Skin epidermis (tissue), 12 donors: ENCODE data around the gene RNF151.

ENCODE experiments used
- H3K27ac ChIP-seq, 21 experiments: fragments of 200-600 bp; sonication (generic) in 11 of 21; one replicate each; pipeline ENCODE4 v1.5.0; 2020; ENCODE audit warnings: mild to moderate bottlenecking in 3 of 21, inconsistent platforms in 2 of 21, moderate library complexity in 2 of 21
- H3K4me3 ChIP-seq, 7 experiments: fragments of 200-600 bp; sonication (generic) in 2 of 7; one replicate each; pipeline ENCODE4 v1.5.0; 2020; ENCODE audit warnings: inconsistent platforms in 2 of 7, mild to moderate bottlenecking in 2 of 7, moderate library complexity in 1 of 7

Gene RNF151

DNA sequence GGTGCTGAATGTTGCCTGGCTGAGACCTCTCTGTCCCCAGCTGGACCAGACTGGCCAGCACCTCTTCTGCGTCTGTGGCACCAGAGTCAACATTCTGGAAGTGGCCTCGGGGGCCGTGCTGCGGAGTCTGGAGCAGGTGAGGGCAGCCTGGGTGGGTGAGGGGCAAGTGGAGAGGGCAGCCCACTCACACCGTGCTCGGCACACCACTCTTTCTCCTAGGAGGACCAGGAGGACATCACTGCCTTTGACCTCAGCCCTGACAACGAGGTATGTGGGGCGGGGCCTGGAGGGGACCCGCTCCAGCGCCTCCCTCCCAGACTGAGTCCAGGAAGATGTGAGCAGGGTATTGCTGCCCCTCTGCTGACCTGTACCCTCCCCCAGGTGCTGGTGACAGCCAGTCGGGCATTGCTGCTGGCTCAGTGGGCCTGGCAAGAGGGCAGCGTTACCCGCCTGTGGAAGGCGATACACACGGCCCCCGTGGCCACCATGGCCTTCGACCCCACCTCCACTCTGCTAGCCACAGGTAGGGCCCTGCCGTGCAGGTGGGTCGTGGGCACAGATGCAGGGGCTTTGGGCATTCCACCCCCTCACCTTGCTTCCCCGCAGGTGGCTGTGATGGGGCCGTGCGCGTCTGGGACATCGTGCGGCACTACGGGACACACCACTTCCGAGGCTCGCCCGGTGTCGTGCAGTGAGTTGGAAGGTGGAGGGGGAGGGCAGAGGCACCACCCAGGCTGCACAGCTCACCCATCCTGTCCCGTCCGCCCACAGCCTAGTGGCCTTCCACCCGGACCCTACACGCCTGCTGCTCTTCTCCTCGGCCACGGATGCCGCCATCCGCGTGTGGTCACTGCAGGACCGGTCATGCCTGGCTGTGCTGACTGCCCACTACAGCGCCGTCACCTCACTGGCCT lies 7.8 kb downstream of the RNF151 start:
- no peak overlapping the region for H3K27ac ChIP-seq

DNA sequence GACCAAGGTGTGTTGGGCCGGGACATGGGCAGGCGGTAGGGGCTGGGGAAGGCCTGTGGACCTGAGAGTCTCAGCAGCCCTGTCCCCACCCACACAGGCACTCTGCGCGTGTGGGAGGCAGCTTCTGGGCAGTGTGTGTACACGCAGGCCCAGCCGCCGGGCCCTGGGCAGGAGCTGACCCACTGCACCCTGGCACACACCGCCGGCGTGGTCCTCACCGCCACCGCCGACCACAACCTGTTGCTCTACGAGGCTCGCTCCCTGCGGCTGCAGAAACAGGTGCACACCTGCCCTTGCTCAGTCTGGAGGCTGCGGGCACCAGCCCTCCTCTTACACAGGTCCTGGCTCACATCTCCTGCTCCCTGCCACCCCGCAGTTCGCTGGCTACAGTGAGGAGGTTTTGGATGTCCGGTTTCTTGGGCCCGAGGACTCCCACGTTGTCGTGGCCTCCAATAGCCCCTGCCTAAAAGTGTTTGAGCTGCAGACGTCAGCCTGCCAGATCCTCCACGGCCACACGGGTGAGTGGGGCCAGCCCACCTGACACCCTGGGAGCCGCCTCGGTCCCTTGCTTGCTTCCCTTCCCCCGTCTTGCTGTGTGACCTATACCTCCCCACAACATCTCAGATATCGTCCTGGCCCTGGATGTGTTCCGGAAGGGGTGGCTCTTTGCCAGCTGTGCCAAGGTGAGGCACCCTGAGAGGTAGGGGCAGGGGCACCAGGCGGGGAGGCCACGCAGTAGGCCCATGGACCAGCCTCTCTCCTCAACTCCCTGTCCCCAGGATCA lies 9.0 kb downstream of the RNF151 start:
- H3K27ac ChIP-seq = no peak overlapping the region
- H3K4me3 ChIP-seq = no peak overlapping the region

More for the DNA sequence above, 7.8 kb downstream of the RNF151 start:
- H3K4me3 ChIP-seq = no peak overlapping the region

DNA sequence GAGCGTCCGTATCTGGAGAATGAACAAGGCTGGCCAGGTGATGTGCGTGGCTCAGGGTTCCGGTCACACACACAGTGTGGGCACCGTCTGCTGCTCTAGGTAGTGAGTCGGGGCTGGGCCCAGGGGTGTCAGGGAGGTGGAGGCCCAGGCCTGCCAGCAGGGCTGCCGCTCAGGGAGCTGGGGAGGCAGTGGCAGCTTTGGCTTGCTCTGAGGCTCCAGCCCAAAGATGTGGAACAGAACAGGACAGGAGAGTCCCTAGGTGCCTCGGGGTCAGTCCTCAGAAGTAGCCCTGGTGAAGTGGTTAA lies 9.5 kb downstream of the RNF151 start:
- H3K27ac ChIP-seq = no peak overlapping the region
- H3K4me3 ChIP-seq = no peak overlapping the region

DNA sequence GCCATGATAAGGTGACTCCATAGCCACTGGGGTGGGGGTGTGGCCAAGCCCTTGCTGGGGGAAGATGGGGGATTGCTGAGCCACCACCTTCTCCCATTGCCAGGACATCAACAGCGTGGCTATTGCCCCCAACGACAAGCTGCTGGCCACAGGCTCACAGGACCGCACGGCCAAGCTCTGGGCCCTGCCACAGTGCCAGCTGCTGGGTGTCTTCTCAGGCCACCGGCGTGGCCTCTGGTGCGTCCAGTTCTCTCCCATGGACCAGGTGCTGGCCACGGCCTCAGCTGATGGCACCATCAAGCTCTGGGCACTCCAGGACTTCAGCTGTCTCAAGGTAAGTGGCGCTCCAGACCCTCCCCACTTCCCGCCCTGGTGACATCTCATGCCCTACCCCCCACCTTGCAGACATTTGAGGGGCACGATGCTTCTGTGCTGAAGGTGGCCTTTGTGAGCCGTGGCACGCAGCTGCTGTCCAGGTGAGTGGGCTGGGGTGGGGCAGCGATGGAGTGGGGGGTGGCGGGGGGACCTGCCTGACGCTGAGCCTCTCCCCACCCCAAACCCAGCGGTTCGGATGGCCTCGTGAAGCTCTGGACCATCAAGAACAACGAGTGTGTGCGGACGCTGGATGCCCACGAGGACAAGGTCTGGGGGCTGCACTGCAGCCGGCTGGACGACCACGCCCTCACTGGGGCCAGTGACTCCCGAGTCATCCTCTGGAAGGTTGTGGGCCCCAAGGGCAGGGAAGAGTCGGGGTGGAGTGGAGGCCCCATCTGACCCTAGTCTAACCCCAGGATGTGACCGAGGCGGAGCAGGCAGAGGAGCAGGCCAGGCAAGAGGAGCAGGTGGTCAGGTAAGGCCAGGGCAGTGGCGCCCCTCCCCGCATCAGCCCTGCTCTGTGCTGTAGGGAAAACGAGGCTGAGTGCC lies 10.6 kb downstream of the RNF151 start:
- no peak overlapping the region for H3K27ac ChIP-seq
- H3K4me3 ChIP-seq = no peak overlapping the region

DNA sequence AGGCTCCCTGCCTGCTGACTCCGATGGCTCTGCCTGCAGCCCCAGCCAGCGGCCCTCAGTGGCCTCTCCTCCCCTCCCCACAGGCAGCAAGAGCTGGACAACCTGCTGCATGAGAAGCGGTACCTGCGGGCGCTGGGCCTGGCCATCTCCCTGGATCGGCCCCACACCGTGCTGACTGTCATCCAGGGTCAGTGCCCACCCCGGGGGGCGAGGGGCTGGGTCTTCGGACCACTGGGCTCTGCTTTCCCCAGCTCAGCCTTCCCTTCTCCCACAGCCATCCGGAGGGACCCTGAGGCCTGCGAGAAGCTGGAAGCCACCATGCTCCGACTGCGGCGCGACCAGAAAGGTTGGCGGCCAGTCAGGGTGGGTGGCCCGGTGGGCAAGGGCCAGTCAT lies 11.2 kb downstream of the RNF151 start:
- Histone ChIP-seq H3K27ac (no peak overlapping the region), H3K4me3 (no peak overlapping the region)

DNA sequence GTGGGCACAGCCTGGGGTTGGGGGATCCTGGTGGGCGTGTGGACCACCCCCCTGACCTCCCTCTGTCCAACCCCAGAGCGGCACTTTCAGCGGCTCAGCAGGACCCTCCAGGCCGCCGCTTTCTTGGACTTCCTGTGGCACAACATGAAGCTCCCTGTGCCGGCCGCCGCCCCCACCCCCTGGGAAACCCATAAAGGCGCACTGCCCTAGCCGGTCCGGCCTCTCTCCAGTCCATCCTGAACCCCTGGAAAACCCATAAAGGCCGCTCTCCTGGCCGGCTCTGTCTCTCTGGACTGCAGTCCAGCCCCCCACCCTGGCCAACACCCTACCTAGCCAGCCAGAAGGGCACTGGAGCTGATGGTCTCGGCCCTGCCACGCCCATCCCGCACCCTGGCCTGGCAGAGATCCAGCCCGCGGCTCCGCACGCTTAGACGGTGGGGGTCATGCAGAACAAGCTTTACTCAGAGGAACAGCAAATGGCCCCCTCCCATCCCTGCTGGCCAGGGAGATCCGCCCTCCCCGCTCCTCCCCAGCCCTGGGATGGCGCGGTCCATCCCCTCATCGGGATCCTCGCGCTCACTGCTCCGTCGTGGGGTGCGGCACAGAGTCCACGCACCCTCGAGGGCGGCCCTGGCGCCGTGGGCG lies 11.9 kb downstream of the RNF151 start:
- H3K4me3 ChIP-seq = peak overlapping the region in 5 of 7 experiments; percentile 16 to 32 (median 22)
- peak overlapping the region in 8 of 21 experiments; percentile 10 to 80 (median 53) for H3K27ac ChIP-seq

DNA sequence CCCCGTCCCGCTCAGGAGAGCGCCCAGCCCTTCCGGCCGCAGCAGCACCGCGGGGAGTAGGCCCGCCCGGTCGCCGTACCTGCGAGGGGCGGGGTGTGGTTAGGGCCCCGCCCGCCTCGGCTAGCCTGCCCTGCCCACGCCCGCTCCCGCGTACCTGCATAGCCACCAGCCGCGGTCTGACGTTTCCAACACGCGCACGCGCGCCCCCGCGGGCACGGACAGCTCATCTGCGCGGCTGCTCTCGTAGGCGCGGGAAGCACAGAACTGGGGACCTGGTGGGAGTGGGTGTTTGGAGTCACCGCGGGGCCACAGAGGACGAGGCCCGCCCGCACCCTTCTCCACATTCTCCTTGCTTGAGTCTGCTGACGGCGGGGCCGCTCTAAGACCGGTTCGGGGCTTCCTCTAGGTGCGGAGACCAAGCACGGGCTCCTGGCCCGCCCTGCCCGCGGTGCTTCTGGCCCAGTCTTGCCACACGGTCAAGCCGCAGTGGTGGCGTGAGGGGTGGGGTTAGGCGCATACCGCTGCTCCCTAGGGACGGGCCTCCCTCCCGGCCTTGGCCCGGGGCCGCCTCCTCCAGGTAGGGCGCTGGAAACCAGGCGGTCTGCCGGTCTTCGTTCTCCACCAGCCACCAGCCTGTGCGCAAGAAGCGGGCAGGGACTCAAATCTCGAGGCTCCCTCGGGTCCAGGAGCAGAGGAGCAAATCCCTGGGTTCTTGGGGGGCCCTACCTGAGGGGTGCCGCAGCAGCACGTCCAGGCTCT lies 12.8 kb downstream of the RNF151 start:
- H3K4me3 ChIP-seq = peak overlapping the region in 5 of 7 experiments; percentile 16 to 32 (median 22)
- H3K27ac ChIP-seq = peak overlapping the region in 7 of 21 experiments; percentile 10 to 80 (median 56)

DNA sequence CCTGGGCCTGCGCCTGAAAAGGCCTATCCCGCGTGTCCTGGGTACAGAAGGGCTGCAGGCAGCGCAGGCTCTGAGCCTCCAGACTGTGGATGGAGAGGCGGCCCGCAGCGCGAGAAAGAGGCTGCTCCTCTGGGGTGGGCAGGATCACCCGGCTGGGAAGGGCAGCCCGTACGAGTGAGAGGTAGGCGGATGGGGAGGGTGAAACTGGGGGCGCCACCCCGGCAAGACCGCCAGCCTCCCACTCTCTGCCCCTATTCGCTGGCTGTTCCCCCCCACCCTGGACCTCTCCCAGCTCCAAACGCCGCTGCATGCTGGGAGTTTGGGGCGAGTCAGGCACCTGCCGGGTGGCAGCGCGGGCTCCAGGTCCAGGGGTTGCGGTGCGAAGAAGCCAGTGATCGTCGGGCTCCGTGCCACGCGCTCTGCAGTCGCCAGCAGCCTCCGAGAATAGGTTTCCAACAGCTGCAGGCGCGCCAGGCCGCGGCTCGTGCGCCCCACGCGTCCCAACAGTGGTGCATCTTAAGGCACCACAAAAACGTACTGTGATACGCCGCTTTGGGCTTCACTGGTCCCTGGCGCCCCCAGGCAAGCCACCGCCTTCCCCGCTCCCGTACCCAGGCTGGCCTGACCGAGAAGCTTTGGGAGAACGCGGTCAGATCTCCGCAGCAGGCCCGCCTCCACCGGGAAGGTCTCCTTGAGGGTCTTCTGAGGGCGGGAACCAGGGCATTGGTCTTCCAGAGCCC lies 13.5 kb downstream of the RNF151 start:
- H3K27ac ChIP-seq = peak overlapping the region in 1 of 21 experiments; percentile 80
- H3K4me3 ChIP-seq = peak overlapping the region in 1 of 7 experiments; percentile 32

DNA sequence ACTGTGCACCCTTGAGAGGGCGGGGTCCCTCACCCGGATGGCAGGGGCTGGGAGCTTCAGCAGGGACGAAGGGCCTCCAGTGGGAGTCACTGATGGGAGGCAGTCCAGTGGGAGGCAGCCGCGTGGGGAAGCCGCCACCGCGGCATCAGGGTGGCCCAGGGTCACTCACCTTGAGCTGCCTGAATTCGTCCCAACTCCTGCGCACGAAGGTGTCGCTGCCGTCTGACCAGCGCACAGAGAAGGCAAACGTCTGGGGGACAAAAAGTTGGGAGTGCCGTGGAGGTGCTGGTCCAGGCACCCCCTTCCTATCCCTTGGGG lies 14.1 kb downstream of the RNF151 start:
- no peak overlapping the region for H3K4me3 ChIP-seq
- no peak overlapping the region for H3K27ac ChIP-seq

DNA sequence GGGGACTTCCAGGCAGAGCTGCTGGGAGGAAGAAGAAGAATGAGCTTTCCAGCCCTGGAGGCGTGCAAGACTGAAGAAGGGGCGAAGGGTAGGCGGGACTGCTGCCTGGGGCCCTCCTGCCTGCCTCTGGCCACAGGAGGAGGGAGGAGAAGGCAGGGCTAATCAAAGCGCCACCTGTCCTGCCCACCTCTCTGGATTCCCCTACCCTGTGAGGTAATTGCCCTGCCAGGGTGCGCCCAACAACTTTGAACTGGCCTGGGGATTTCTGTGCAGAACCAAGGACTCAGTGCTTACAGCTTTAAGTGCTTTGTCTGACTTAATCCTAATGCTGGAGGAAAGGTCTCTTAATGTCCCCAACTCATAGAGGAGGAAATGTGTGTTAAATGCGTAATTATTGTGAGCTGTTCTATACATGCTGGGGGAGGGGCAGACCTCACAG lies 14.8 kb downstream of the RNF151 start, which contains the start of gene NOXO1:
Gene NOXO1, minus strand, starts transcription at position 72 of the 439 bp plus-strand sequence. CDS start 290 bp downstream, outside the sequence.
- H3K4me3 ChIP-seq = no peak within 1 kb of the TSS
- H3K27ac ChIP-seq = no peak within 1 kb of the TSS

DNA sequence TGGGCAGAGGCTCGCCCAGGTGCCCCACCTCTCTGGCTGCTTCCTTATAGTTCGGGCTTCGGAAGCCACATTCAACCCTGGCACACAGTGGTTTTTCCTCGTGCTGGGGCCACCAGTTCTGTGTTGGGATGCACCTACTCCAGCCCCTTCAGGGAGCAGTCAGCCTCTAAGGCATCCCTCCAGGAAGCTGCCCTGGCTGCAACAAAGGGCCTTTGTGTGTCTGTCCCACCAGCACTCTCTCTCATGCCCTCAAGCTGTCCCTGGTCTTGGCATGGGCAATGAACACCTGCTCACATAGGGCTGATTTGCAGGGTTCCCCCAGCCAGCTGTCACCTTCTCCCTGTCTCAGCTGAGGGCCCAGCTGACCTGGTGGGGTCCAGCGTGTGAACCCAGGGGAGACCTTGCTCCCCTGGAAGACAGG lies 15.4 kb downstream of the RNF151 start:
- Histone ChIP-seq H3K27ac (no peak overlapping the region), H3K4me3 (no peak overlapping the region)

DNA sequence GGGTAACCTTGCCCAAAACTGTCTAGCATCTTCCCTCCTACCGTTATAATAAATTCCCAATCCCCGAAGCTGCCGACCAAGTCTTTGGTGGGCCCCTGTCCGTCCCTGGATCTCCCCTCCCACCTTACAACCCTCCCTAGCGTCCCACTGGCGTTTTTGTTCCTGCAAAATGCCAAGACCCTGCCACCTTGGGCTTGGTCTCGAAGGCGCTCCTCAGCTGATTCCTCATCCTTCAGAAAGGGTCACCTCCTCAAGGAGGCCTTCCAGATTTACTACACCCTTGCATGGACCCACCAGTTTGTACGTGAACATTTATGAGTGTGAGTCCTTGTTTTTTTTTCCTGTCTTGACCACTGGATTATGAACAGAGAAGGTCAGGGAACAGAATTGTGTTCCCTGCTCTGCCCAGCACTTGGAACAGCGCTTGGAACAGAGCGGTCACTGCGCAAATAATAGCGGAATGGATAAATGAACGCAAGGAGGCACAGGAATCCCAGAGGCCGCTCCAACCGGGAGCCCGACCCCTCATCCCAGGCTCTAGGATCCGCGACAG lies 16.4 kb downstream of the RNF151 start:
- H3K27ac ChIP-seq = peak overlapping the region in 15 of 21 experiments; percentile 43 to 89 (median 77)
- H3K4me3 ChIP-seq = peak overlapping the region; percentile 75 to 93 (median 85)

DNA sequence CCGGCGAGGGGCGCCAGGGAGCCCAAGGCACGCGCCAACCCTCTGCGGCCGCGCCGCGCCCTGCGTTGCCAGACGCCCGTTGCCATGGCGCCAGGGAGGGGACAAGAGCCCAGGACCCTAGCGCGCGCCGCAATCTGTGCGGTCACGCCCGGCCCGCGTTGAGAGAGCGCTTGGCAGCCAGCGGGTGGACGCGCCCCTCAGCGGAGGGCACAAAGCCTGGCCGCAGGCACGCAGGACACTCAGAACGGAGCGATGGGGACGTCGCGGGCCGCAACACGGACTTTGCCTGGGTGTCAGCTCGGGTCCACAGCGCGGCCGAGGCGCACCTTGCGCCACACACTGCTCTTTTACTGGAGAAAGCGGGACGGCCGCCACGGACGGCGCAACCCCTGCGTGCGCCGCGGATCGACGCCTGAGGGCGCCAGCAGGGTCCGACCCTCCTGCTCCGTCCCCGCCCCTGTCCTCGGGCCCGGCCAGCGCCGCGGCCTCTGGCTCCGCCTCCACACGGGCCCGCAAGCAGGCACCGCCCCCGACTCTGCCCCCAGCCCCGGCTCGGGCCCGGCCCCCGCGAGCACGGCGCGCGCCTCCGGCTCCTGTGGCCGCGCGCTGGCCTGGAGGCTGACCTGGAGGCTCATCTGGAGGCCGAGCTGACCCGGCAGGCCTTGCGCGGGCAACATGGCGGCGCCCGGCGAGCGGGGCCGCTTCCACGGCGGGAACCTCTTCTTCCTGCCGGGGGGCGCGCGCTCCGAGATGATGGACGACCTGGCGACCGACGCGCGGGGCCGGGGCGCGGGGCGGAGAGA lies 17.1 kb downstream of the RNF151 start, which contains the start of gene GFER:
Gene GFER, plus strand, starts transcription at position 650 of the 803 bp plus-strand sequence. Its CDS starts 26 bp downstream, at position 676.
- H3K4me3 ChIP-seq = peak within 1 kb of the TSS; percentile 75 to 93 (median 85)
- H3K27ac ChIP-seq = peak within 1 kb of the TSS; percentile 42 to 89 (median 76)

DNA sequence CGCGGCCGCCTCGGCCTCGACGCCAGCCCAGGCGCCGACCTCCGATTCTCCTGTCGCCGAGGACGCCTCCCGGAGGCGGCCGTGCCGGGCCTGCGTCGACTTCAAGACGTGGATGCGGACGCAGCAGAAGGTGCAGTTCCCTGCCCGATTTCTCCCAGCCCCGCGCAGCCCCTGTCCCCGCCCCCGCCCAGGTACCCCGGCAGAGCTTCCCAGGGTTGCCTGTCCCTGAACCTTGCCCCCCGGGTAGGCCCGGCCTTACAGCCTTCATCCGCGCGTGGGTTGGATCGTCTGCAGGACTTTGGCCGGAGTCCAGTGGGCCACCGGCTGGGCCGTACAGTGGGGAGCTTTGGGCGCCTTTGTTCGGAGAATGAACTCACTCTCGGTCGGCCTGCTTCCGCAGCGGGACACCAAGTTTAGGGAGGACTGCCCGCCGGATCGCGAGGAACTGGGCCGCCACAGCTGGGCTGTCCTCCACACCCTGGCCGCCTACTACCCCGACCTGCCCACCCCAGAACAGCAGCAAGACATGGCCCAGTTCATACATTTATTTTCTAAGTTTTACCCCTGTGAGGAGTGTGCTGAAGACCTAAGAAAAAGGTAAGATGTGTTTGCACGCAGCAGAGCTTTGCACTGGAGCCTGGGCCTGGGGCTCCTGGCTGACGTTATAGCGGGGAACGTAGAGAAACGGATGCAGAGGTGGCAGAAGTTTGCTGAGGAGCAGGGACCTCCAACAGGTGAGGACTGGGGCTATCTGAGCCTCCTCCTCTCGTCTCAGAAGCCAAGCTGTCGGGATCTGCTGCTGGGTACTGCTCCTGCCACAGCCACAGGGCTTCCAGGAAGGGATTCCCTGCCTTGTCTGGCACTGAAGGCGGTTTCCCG lies 17.9 kb downstream of the RNF151 start:
- peak overlapping the region; percentile 75 to 93 (median 85) for H3K4me3 ChIP-seq
- peak overlapping the region; percentile 42 to 89 (median 76) for H3K27ac ChIP-seq

DNA sequence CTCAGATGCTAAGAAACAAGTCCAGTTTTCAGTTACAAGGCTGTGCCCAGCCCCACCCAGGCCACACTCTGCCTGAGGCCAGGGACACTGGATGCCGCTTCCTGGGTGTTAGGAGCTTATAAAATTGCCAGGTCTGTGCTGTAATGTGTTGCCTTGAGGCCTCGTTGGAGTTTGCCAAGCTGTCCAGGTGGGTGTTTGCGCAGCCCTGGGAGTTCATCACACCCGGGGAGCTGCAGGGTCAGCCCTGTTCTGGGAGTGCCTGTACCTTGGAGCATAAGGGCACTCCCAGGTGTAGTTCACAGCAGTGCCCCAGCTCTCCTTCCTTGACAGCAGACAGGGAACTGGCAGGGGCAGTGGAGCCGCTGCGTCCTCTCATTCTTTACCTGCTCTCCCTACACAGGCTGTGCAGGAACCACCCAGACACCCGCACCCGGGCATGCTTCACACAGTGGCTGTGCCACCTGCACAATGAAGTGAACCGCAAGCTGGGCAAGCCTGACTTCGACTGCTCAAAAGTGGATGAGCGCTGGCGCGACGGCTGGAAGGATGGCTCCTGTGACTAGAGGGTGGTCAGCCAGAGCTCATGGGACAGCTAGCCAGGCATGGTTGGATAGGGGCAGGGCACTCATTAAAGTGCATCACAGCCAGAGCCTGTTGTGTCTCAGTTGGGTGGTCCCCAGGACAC lies 19.0 kb downstream of the RNF151 start:
- peak overlapping the region in 1 of 7 experiments; percentile 85 for H3K4me3 ChIP-seq

More for the DNA sequence above, 19.0 kb downstream of the RNF151 start:
- no peak overlapping the region for H3K27ac ChIP-seq
